HG03095 (cell line): ENCODE results near the gene EFCAB6.

ENCODE experiments used
- ATAC-seq: cut with Tn5 transposase; IDR thresholded peaks from one replicate; pipeline ENCODE4 v1.9.1; 2021; ENCODE audit warnings: moderate library complexity; ENCODE audit not compliant: unreplicated experiment

Gene EFCAB6

DNA sequence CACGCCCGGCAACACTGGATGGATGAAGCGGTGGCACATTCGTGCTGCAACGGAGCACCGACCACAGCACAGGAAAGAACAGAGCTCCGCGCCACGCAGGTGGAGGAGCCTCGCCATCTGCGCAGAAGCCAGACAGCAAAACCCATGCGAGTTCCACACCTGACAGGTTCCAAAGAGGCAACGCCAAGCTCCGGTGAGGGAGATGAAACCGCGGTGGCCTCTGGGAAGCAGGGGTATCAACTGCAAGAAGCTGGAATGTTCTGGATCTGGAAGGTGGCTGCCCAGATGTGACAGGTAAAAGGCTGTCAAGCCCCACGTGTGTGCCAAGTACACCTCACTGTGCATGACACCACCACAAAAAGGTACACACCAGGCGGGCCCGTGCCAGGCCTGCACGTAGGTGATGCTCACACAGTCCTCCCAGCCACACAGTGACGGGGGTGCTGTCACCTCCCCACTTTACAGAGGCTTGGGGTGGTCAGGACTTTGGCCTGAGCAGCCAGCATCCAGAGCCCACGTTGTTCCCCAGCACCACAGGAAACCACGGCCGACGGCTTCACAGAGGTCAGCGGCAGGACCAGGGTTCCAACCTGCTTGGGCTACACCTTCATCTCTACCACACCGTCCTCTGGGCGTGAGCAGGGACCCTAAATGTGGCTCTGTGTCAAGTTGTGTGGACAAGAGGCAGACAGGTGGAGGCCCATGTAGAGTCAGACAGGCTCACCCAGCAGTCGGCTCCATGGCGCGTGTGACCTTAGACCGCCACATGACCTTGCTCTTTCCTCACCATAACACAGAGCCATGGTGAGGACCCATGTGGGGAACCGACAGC is 19.7 kb upstream of the EFCAB6 start:
- no peak for ATAC-seq

DNA sequence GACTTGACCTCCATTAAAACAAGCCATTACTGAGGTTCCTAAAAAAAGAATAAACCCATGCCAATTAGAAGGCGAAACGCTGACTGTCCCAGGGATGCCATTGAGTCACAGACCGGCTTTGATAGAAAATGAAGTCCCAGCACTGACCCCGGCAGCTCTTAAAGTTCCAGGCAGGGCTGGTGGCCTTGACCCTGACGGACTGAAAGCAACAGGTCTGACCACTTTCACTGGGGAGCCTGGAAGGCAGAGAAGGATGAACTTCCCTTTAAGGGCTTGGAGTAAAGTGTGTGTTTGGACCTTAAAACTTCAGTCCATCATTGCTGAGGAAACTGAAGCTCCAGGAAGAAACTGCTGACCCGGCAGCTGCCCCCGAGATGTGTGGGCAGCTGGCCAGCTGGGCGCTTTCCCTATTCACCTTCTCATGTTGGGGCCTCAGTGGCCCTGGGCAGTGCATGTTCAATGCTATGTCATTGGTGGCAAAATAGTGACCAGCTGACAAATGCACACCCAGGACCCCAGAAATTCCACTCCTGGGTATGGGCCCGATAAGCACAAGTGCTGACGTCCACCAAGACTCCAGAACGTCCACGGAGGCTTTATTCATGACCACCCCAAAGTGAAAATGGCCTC is 18.9 kb upstream of the EFCAB6 start:
- ATAC-seq: no peak

DNA sequence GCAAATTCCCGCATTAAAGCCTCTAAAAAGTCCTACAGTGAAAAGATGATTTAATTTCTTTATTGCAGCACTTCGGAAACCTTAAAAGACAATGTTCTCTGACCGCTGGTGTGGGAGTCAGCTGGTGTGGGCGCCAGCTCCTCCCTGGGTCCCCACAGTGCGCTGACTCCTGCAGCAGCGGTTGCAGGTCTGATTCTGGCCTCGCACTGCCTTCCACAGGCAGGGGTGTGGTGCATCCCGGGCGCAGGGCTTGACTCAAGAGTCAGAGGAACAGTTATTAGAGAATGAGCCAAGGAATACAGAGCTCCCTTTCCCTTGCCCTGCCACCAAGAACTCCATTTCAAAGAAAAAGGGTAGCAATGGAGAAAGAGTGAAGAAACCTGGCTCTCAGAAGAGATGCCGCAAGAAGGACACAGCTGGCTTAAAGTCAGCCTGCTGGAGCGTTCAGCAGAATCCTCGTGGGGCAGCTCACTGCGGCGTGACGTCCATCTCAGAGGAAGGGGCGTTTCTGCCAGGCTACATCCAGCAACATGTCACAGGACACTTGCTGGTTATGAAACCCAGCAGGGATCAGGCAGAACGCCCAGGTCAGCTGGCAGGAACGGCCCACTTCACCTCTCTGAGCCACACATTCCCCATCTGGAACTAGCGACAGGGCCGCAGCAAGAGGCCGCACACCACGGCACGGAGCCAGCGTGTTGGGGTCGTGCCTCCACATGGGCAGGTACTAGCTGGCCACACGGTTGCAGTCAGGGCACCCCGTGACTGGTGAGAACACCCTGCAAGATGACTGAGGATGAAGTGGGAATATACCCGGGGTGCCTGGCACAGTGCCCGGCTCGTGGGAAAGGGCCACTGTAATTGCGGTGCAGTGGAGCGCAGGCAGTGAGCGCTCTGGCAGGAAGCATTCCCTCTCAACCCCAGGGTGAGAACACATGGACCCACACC is 18.1 kb upstream of the EFCAB6 start:
- no peak for ATAC-seq

DNA sequence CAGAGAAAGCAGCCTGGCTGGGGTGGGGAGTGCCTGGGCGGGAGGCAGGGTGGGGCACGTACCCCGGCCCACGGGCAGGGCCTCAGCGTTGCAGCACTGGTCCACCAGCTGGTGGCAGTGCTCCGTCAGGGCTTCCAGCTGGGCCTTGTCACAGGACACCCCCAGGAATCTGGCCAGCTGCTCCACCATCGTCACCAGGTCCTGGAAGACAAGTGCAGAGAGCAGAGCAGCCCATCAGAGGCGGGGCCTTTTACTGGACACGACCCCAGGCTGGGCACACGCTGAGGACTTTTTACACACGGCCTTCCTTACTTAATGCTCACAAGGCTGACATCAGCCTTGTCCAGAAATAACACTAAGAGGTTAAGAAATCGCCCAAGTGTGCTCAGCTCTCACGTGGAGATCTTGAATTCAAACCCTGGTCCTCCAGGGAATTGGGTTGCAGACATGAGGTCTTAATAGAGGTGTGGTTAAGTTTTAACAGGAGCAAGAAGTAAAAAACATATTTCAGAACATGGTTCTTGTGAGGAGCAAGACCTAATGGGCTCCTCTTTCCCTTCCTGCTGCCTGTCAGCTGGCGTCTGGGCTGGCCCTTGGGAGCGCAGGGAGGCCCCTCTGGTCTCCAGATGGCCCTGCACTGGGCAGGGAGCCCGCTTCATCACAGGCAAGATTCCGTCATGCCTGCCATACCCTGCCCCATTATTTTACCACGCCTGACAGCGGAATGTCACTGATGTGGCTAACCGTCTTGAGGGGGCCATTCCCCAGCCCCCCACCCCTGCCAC is 17.1 kb upstream of the EFCAB6 start:
- no peak for ATAC-seq

DNA sequence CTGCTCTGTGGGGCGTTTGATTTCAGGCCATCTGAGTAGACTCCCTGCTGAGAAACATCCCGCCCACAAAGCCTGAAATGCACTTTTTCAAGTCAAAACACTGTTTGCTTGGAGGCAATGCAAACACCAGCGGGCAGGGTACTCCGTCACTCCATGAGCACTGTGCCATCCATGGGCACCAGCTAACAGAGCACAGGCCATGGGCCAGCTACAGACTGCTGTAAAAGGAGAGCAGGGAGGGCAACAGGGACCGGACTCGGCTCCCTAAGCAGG is 16.6 kb upstream of the EFCAB6 start:
- no peak for ATAC-seq

DNA sequence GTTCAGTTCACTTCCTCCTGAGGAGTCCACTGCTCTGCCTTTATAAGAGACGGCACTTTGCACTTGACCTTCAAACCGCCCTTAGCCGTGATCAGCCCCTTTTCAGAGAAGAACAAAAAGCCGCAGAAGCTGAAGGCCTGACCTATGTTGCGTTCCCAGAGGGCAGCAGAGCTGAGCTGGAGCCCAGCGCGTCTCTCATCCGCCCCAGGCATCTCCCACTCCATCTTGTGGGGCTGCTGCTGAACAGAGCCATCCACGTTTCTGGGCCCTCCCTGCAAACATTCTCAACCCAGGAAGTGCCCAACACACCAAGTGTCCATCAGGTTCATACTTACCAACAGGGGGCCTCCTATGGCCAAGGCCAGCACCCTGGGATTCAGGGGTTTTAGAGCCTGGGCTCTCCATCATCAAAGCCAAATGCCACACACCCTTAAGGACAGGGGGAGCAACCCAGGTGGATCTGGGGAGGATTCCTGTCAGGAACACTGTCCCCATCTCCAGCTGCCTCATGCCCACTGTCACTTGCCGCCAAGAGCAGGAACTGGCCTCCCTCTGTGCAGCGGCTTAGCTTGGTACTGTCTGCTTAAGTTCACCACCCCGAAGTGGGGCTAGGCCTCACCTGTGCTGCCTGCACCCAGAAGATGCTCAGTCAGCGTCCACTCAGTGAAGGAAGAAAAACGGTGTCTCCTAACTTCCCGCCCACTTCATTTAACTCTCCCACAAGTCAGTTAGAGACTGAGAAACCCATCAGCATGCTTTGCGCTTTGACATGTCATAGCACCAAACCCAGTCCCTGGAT is 16.0 kb upstream of the EFCAB6 start:
- ATAC-seq: no peak

DNA sequence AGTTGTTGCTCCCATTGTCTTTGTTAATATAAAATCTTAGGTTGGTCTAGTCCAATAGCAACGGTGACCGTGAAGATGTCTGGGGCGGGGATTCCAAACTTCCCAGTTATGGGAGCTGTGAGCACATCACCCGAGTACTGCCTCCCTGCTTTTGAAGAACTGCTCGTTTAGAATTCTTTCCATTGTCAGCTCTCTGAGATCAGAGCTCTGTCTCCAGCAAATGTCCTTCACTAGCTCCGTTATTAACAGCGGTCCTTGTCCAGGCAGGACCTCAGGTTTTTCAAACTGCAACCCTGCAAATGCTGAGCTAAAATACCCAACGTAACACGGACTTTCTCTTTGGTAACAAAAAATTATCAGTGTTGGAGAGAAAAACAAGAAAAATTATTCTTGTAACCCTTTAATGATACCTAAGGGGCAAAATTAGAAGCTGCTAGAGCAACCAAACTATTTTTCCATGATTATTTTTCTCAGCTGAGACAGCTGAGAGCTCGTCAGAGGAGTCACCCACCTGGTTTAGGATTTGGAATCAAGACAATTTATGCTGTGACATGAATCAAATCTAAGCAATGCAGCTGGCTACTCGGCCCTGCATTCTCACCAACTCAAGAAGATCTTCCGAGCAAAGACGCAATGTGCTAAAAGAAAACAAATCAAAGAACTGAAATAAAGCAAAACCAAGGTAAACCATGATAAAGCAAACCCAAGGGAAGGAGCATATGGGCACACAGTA is 15.1 kb upstream of the EFCAB6 start:
- ATAC-seq: no peak

DNA sequence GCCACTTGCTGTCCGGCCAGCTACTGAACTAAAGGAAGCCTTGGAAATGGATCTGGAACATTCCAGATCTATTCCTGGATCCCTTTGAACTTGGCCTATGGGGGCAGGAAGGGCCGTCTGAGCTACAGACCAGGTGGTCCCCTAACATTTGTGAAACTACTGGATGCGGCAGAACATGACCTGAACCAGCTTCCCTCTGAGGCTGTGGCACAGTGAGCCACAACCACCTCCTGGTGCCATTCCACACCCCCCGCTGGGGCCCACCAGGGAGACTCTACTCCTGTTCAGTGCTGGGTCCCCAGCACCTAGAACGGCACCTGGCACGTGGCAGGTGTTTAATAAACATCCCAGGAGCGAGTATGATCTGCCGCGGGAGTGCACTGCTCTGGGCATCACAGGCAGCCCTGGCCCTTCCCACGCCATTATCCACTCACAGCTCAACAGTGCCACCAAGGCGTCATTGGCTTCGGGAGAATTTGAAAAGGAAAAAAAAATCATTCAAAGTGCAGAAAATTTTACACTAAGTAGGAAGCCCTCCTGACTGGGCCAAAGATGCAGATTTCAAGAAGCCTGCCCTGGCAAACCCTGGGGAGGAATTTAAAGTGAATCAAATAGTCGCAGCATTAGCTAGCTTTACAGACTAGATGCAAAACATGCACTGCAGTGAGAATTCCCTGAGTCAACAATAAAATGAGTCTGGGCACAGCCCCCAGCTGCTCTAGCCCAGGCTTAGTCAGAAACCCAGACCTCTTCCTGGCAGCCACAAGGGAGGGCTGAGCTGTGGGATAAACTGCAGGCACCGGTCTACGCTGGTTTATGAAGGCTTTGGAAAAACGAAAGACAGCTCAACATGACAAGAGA is 14.3 kb upstream of the EFCAB6 start:
- no peak for ATAC-seq

DNA sequence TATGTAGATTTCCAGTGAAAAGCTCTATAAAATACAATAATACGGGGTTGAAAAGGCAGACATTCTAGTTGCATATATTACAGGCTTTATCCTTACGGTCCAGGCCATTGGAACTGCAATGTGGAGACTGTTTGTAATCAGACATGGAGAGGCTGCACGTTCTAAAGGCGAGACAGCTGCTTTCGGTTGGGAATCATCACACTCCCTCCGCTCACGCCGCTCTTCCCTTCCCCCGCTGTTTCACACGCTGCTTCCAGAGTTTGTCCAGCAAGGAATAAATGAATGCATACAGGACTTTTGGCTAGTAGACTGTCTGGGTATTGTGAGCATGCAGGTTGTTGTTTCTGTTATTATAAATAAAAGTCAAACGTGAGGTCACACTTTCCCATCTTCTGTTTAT is 13.5 kb upstream of the EFCAB6 start:
- ATAC-seq: no peak

DNA sequence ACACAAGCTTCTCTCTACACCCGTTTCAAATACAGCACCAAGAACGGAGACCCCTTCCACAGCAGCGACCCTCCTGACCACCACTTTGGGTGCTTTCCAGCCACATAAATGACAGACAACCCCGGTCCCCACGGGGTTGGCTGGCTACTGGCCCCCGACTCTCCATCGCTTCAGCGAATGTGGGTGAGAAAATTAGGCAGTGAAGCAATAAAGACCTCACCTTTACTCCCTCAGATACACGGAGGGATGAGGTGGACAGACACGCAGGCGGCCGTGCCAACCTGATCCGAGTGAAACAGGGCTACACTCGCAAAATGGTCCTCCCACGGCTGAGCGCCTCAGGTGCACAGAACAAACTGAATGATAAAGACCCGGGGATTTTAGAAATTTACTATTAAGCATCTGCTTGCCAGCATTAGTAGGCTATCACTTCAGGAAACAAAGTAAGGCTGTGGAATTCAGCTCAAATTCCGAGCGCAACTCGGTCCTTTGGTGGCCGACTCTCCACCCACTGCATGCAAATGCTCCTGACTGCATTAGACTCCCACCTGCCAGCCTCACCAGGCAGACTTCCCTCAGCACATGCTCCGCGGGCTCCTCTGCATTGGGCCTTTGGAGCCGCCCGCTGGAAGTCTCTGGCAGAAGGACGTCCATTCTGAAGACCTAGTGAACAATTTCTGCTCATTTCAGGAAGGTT is 12.8 kb upstream of the EFCAB6 start:
- no peak for ATAC-seq

DNA sequence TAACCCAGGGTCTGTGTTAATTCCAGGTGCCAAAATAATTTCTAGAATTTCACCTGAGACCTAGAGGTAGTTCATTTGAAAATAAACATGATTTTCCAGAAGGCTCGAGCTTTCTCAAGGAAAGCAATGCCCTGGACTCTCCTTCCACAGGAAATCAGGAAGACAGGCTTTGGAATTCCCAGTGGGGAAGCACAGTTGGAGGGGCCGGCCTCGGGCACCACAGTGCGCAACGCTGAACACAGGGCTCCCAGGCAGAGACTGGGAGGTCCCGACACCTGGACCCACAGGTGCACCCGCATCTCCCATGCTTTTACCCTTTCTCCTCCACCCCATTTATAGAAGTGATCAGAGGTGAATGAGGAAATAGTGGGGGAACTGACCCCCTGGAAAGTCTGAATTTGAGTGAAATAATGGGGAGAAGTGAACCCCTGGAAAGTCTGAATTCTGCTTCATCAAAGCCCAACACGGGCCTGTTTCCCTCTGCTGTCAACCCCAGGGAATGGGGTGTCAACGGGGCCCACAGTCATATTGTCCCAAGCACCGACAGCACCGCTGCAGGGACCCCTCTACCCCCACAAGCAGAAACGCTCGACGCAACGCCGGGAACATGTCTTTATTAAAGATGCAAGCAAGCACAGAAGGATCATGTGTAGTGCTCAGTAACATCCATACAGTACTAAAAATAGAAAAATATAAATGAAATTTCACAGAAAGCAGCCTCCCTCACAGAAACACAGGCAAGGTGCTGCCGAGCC is 12.0 kb upstream of the EFCAB6 start:
- ATAC-seq: no peak

DNA sequence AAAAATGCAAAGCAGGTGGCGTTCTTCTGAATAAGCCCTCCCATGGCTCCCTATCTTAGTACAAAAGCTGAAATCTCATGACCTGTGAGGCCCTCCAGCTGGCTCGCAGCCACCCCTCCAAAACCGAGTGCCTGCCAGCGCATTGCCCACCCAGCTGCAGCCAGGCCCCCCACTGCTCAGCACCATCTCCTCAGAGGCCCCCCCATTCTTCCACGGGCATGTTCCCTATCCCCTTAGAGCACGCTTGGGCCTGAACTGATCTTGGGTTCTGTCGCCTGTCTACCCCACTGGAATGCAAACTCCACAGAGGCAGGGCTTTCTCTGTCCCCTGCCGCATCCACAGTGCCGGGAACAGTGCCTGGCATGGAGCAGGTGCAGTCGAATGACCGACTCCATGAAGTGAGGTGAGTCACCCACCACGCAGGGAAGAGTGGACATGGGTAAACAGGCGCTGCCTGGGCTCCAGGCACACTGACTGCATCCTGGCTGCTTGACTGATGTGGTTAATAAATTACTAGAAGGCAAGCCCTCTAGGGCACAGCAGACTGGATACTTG is 11.3 kb upstream of the EFCAB6 start:
- no peak for ATAC-seq

DNA sequence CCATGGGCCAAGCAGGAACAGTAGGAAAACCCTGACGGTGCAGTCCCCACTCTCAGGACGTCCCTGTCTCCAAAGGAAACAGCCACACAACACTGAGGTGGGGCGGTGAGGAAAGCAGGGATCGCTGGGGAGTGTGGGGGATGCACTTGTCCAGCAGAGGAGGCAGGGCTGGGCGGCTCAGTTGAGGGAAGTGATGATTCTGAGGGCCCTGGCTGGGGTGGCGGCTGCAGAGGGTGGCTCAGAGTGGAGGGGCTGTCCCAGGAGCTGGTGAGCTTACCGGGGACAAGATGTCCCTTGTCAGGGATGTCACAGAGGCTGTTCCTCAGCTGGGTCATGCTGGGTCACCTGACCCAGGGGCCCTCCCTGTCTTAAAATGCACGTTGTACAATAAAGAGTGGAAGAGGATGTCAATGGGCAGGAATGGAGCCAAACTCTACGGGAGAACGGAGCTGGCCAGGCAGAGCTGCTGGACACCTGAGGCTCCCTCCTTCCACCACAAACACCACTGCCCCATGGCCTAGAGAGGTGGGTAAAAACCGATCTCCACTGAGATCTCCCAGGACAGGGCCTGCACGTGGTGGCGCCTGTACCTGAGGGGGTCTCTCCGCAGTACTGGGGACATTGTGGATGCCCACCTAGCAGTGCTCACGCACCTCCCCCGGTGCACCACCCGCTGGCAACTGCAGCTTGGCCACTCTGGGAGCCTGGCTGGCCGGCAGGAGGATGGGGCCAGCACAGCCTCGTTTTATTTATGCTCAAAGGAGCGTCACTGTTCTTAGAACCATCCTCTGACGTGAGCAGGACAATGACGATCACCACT is 9.7 kb upstream of the EFCAB6 start:
- no peak for ATAC-seq

DNA sequence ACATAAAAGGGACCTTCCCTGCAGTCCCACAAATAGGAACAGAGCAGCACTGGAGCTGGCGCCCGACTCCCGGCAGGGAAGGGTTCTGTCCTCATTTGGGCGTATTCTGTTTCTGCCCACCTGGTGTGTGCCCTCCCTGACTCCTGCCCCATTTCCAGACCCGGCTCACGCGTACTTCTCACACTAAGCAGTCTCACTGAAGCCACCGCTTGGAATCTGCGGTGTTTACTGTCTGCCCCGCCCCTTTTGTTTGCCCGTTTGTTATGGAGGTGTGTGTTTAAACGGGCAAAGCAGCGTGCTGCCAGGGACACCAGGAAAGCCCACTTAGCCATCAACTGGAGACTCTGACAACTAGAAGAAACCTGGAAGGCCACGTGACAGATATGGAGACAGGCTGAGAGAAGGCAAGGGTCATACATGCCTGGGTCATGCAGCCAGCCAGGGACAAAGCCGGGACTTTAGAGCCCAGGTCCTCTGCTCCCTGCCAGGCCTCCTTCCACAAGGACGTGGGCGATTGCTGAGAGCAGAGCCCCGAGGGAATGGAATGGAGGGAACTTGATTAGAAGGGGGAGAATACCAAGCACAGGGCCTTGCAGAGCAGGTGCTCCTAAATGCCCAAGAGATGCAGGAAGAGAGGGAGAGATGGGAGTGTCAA is 8.7 kb upstream of the EFCAB6 start:
- ATAC-seq: no peak

DNA sequence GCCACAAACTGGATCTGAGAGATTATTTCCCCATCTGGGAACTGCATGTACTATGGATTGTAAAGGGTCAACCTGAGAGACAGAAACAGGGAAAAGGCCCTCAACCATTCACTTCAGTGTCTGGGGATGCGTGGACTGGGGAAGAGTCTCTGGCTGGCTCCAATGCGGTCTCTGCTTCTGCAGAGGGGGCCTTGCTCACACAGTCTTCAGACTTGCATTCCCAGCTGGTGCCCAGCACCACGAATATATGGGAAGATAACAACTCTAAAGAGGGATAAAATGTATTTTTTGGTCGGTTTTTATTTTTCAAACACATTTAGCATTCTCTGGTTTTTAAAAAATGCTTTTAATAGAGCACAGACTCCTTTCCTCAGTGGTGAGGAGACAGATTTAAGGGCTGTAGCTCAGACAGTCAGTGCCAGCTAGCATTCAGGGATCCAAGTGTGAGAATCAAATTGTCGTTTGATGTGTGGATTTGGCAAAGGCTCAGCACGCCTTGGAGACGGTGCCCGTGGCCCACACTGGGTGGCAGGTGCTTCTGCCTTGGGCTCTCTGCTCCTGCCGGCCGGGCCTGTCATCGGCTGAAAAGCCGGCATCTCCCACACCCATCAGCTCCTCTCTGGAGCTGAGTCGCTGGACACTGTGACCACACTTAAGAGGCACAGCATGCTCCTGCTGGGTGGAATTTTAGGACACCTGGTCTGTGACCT is 8.0 kb upstream of the EFCAB6 start:
- ATAC-seq: no peak
